Measurements from ENCODE around the gene RAMAC.
"Not testable (repeated sequence)": the region's sequence is repeated elsewhere in the genome, so short reads cannot be mapped to it uniquely, and the experiment has no call there.

The RAMAC gene

GRCh38 chr15:82985688-82986441 lies at the start of gene RAMAC:
Gene RAMAC, plus strand, starts transcription at chr15:82986210. Its CDS starts 2,809 bp downstream, at chr15:82989019.
- no peaks in the 10 kb centered on the region for H3K27me3 ChIP-seq (ENCODE audit: low read depth, low read length)
- H3K36me3 ChIP-seq (ENCODE audit: control insufficient read depth in 1 of 2, insufficient read depth in 2 of 2, low read length in 2 of 2) = peaks cover 3 to 11% of the 10 kb centered on the region in 2 donors
- H3K9me3 ChIP-seq (ENCODE audit: control insufficient read depth in 1 of 2, low read length in 2 of 2) = no peaks in the 10 kb centered on the region
- H3K4me1 ChIP-seq (ENCODE audit: control insufficient read depth in 1 of 2, insufficient read depth in 2 of 2, low read length in 2 of 2) = peaks cover 6 to 14% of the 10 kb centered on the region in 2 donors
- peak within 1 kb of the TSS; percentile 97 to 100 for H3K4me3 ChIP-seq (ENCODE audit: low read depth in 1 of 2, low read length in 2 of 2)
- peak within 1 kb of the TSS; percentile 76 for H3K27ac ChIP-seq (ENCODE audit: low read length)

- Histone ChIP-seq H3K9me3 (ENCODE audit: control insufficient read depth in 1 of 2, low read length in 2 of 2) (no peaks in the 10 kb centered on the region), H3K27me3 (ENCODE audit: low read depth, low read length) (no peaks in the 10 kb centered on the region), H3K4me1 (ENCODE audit: control insufficient read depth in 1 of 2, insufficient read depth in 2 of 2, low read length in 2 of 2) (no peaks in the 10 kb centered on the region), H3K36me3 (ENCODE audit: control insufficient read depth in 1 of 2, insufficient read depth in 2 of 2, low read length in 2 of 2) (no peaks in the 10 kb centered on the region), H3K4me3 (ENCODE audit: low read depth in 1 of 2, low read length in 2 of 2) (no peak overlapping the region), H3K27ac (ENCODE audit: low read length) (no peak overlapping the region)
These were observed 48.9 kb upstream of the RAMAC start for GRCh38 chr15:82936966-82937711.

- Histone ChIP-seq H3K4me1 (ENCODE audit: control insufficient read depth in 1 of 2, insufficient read depth in 2 of 2, low read length in 2 of 2) (no peaks in the 10 kb centered on the region), H3K27ac (ENCODE audit: low read length) (no peak overlapping the region), H3K27me3 (ENCODE audit: low read depth, low read length) (no peaks in the 10 kb centered on the region)
These were observed 48.3 kb upstream of the RAMAC start for GRCh38 chr15:82937712-82938058.

GRCh38 chr15:82939678-82940077 lies 46.3 kb upstream of the RAMAC start:
- not testable (repeated sequence) for H3K27me3 ChIP-seq (ENCODE audit: low read depth, low read length); H3K27ac ChIP-seq (ENCODE audit: low read length); H3K36me3 ChIP-seq (ENCODE audit: control insufficient read depth in 1 of 2, insufficient read depth in 2 of 2, low read length in 2 of 2); H3K4me3 ChIP-seq (ENCODE audit: low read depth in 1 of 2, low read length in 2 of 2); H3K9me3 ChIP-seq (ENCODE audit: control insufficient read depth in 1 of 2, low read length in 2 of 2); H3K4me1 ChIP-seq (ENCODE audit: control insufficient read depth in 1 of 2, insufficient read depth in 2 of 2, low read length in 2 of 2)

More at GRCh38 chr15:82937712-82938058, 48.3 kb upstream of the RAMAC start:
- Histone ChIP-seq H3K9me3 (ENCODE audit: control insufficient read depth in 1 of 2, low read length in 2 of 2) (no peaks in the 10 kb centered on the region), H3K36me3 (ENCODE audit: control insufficient read depth in 1 of 2, insufficient read depth in 2 of 2, low read length in 2 of 2) (no peaks in the 10 kb centered on the region), H3K4me3 (ENCODE audit: low read depth in 1 of 2, low read length in 2 of 2) (no peak overlapping the region)

- Histone ChIP-seq H3K36me3 (ENCODE audit: control insufficient read depth in 1 of 2, insufficient read depth in 2 of 2, low read length in 2 of 2) (no peaks in the 10 kb centered on the region), H3K27ac (ENCODE audit: low read length) (no peak overlapping the region), H3K27me3 (ENCODE audit: low read depth, low read length) (no peaks in the 10 kb centered on the region), H3K4me3 (ENCODE audit: low read depth in 1 of 2, low read length in 2 of 2) (no peak overlapping the region), H3K9me3 (ENCODE audit: control insufficient read depth in 1 of 2, low read length in 2 of 2) (no peaks in the 10 kb centered on the region), H3K4me1 (ENCODE audit: control insufficient read depth in 1 of 2, insufficient read depth in 2 of 2, low read length in 2 of 2) (no peaks in the 10 kb centered on the region)
These were observed 43.3 kb upstream of the RAMAC start for GRCh38 chr15:82942691-82943090.

- Histone ChIP-seq H3K4me1 (ENCODE audit: control insufficient read depth in 1 of 2, insufficient read depth in 2 of 2, low read length in 2 of 2) (no peaks in the 10 kb centered on the region), H3K27ac (ENCODE audit: low read length) (no peak overlapping the region), H3K4me3 (ENCODE audit: low read depth in 1 of 2, low read length in 2 of 2) (no peak overlapping the region), H3K9me3 (ENCODE audit: control insufficient read depth in 1 of 2, low read length in 2 of 2) (no peaks in the 10 kb centered on the region), H3K27me3 (ENCODE audit: low read depth, low read length) (no peaks in the 10 kb centered on the region), H3K36me3 (ENCODE audit: control insufficient read depth in 1 of 2, insufficient read depth in 2 of 2, low read length in 2 of 2) (no peaks in the 10 kb centered on the region)
These were observed 42.8 kb upstream of the RAMAC start for GRCh38 chr15:82943176-82943575.

GRCh38 chr15:82944056-82944455 lies 42.0 kb upstream of the RAMAC start:
- Histone ChIP-seq H3K4me3 (ENCODE audit: low read depth in 1 of 2, low read length in 2 of 2) (no peak overlapping the region), H3K4me1 (ENCODE audit: control insufficient read depth in 1 of 2, insufficient read depth in 2 of 2, low read length in 2 of 2) (no peaks in the 10 kb centered on the region), H3K27me3 (ENCODE audit: low read depth, low read length) (no peaks in the 10 kb centered on the region), H3K9me3 (ENCODE audit: control insufficient read depth in 1 of 2, low read length in 2 of 2) (no peaks in the 10 kb centered on the region), H3K27ac (ENCODE audit: low read length) (no peak overlapping the region), H3K36me3 (ENCODE audit: control insufficient read depth in 1 of 2, insufficient read depth in 2 of 2, low read length in 2 of 2) (no peaks in the 10 kb centered on the region)

- no peak overlapping the region for H3K4me3 ChIP-seq (ENCODE audit: low read depth in 1 of 2, low read length in 2 of 2)
- no peaks in the 10 kb centered on the region for H3K27me3 ChIP-seq (ENCODE audit: low read depth, low read length)
- H3K9me3 ChIP-seq (ENCODE audit: control insufficient read depth in 1 of 2, low read length in 2 of 2) = no peaks in the 10 kb centered on the region
- no peak overlapping the region for H3K27ac ChIP-seq (ENCODE audit: low read length)
- H3K4me1 ChIP-seq (ENCODE audit: control insufficient read depth in 1 of 2, insufficient read depth in 2 of 2, low read length in 2 of 2) = no peaks in the 10 kb centered on the region
- no peaks in the 10 kb centered on the region for H3K36me3 ChIP-seq (ENCODE audit: control insufficient read depth in 1 of 2, insufficient read depth in 2 of 2, low read length in 2 of 2)
These were observed 41.2 kb upstream of the RAMAC start for GRCh38 chr15:82944821-82945220.

- Histone ChIP-seq H3K4me3 (ENCODE audit: low read depth in 1 of 2, low read length in 2 of 2) (no peak overlapping the region), H3K9me3 (ENCODE audit: control insufficient read depth in 1 of 2, low read length in 2 of 2) (no peaks in the 10 kb centered on the region), H3K27me3 (ENCODE audit: low read depth, low read length) (no peaks in the 10 kb centered on the region), H3K36me3 (ENCODE audit: control insufficient read depth in 1 of 2, insufficient read depth in 2 of 2, low read length in 2 of 2) (no peaks in the 10 kb centered on the region), H3K27ac (ENCODE audit: low read length) (no peak overlapping the region), H3K4me1 (ENCODE audit: control insufficient read depth in 1 of 2, insufficient read depth in 2 of 2, low read length in 2 of 2) (no peaks in the 10 kb centered on the region)
These were observed 40.7 kb upstream of the RAMAC start for GRCh38 chr15:82945326-82945725.

- Histone ChIP-seq H3K27me3 (ENCODE audit: low read depth, low read length) (no peaks in the 10 kb centered on the region), H3K9me3 (ENCODE audit: control insufficient read depth in 1 of 2, low read length in 2 of 2) (no peaks in the 10 kb centered on the region), H3K4me3 (ENCODE audit: low read depth in 1 of 2, low read length in 2 of 2) (no peak overlapping the region), H3K4me1 (ENCODE audit: control insufficient read depth in 1 of 2, insufficient read depth in 2 of 2, low read length in 2 of 2) (peaks cover 0 to under 1% of the 10 kb centered on the region in 2 donors), H3K27ac (ENCODE audit: low read length) (no peak overlapping the region), H3K36me3 (ENCODE audit: control insufficient read depth in 1 of 2, insufficient read depth in 2 of 2, low read length in 2 of 2) (no peaks in the 10 kb centered on the region)
These were observed 39.8 kb upstream of the RAMAC start for GRCh38 chr15:82946155-82946701.

- Histone ChIP-seq H3K4me3 (ENCODE audit: low read depth in 1 of 2, low read length in 2 of 2) (no peak overlapping the region), H3K27me3 (ENCODE audit: low read depth, low read length) (no peaks in the 10 kb centered on the region), H3K36me3 (ENCODE audit: control insufficient read depth in 1 of 2, insufficient read depth in 2 of 2, low read length in 2 of 2) (no peaks in the 10 kb centered on the region), H3K4me1 (ENCODE audit: control insufficient read depth in 1 of 2, insufficient read depth in 2 of 2, low read length in 2 of 2) (peaks cover 0 to 4% of the 10 kb centered on the region in 2 donors), H3K27ac (ENCODE audit: low read length) (no peak overlapping the region), H3K9me3 (ENCODE audit: control insufficient read depth in 1 of 2, low read length in 2 of 2) (no peaks in the 10 kb centered on the region)
These were observed 35.7 kb upstream of the RAMAC start for GRCh38 chr15:82950295-82950694.
